GM15510 (cell line): ENCODE results near the gene TDRD10.

Source experiments
- POLR2A ChIP-seq: IDR thresholded peaks from 3 replicates; pipeline ENCODE4 v1.6.1; 2011; ENCODE audit warnings: borderline replicate concordance; ENCODE audit not compliant: insufficient read length; ENCODE audit errors: extremely low read depth

Gene TDRD10

GRCh38 chr1:154571244-154571963 is 69.4 kb downstream of the TDRD10 start:
- no peak for TF ChIP-seq POLR2A

- TF ChIP-seq POLR2A = no peak
Observed at GRCh38 chr1:154571964-154572288, 69.9 kb downstream of the TDRD10 start.

GRCh38 chr1:154572468-154573167 is 70.6 kb downstream of the TDRD10 start:
- TF ChIP-seq POLR2A = no peak

DNA sequence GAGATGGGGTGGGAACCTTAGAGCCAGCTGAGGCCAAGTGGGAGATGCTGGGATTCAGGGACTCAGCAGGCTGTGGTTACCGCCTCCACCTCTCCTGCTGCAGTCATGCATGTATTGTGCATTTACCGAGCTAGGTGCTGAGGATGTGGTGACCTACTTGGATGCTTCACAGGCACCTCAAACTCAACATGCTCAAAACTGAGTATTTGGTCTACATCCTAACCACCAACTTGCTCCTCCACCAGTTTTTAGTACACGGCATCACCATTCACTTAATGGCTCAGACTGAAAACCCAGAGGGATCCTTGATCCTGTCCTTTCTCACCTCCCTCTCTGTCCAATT is 71.1 kb downstream of the TDRD10 start:
- TF ChIP-seq POLR2A = no peak

DNA sequence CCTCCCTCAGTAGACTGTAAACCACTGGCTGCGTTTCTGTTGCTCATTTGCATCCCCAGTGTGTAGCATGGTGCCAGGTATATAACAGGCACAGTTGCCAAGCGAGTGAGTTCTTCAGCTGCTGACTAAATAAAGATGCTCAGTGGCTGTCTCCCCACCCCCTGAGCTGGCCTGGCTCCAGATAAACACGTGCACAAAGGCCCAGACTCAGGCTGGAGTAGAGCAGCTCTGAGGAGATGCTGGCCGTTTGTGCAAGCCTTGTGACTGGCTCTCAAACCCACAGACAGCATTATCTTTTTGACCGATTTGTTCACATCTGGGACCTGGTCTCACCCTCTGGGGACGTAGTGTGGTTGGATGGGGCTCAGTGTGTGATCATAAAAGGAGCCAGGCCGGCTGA is 72.7 kb downstream of the TDRD10 start:
- TF ChIP-seq POLR2A = no peak

DNA sequence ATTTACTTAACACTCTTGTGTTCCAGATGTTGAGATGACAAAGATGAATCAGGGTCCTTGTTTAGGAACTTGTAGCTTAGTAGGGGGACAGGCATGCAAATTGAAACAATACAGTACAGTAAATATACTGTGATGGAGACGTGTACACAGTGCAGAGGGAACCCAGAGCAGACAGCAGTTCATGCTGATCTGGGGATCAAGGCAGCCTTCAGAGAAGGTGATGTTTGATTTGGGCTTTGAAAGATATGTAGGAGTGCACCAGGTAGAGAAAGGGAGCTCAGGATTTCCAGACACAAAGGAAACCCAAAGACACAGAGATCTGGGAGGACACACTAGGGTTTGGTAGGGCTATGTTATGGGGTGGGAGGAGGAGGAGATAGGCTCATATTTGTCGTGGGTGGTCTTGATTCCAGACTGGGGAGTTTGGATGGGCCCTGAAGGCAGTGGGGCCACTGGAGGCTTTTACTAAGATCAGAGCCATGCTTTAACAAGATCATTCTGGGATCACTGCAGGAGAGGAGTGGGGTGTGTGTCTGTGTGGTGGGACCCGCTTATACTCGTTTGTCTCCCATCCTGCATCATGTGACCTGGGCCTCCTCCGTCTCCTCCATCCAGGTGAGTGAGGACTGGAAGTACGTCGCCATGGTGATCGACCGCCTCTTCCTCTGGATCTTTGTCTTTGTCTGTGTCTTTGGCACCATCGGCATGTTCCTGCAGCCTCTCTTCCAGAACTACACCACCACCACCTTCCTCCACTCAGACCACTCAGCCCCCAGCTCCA is 73.3 kb downstream of the TDRD10 start:
- TF ChIP-seq POLR2A = no peak

DNA sequence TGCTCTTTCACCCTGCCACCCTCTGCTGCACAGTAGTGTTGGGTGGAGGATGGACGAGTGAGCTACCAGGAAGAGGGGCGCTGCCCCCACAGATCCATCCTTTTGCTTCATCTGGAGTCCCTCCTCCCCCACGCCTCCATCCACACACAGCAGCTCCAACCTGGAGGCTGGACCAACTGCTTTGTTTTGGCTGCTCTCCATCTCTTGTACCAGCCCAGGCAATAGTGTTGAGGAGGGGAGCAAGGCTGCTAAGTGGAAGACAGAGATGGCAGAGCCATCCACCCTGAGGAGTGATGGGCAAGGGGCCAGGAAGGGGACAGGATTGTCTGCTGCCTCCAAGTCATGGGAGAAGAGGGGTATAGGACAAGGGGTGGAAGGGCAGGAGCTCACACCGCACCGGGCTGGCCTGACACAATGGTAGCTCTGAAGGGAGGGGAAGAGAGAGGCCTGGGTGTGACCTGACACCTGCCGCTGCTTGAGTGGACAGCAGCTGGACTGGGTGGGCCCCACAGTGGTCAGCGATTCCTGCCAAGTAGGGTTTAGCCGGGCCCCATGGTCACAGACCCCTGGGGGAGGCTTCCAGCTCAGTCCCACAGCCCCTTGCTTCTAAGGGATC is 74.0 kb downstream of the TDRD10 start:
- TF ChIP-seq POLR2A = no peak

DNA sequence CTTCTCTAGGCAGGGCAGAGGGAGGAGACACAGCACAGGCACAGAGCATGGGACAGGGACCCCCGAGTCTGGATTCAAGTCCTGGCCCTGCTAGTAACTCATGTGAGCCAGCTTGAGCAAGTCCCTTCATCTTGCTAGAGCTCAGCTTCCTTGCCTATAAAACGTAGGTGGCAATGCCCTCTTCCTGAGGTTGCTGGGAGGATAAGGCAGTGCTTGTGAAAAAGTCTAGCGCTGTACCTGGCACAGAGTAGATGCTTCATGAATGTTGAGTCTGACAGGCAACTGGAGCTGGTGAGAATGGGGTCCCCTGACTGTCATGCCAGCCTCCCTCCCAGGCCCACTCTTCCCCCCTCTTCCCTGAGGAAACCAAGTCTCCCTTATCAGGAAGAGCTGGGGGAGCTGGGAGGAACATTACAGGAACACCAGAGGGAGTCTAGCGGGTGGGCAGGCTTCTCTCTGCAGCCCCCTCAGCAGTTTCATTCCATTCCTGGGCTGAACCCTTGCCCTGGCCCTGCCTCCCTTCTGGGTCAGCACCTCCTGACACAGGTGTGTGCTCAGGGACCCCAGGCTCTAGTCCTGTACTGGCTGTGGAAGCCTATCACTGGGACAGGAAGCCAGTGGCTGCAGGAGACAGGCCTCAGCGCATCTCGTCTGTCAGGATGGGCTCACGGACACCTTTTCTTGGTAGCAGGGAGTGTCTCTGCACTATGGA is 75.5 kb downstream of the TDRD10 start:
- no peak for TF ChIP-seq POLR2A

DNA sequence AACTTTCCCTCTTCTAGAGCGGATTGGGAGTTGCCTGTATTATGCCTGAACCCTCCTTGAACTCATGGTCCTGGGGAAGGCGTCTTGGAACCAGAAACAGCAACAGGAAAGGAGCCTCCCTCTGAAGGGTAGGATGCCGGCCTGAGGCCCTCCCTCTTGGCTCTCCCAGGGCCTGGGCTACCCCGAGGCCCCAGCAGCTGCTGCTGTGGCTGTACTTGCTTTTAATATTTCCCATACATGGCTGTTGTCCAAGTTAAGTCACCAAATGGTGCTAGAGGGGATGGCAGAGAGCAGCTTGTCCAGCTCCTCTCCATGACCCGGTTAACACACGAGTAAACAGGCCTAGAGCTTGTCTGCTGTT is 76.0 kb downstream of the TDRD10 start:
- no peak for TF ChIP-seq POLR2A

GRCh38 chr1:154579374-154579773 is 77.4 kb downstream of the TDRD10 start:
- peak; percentile 22 for TF ChIP-seq POLR2A

DNA sequence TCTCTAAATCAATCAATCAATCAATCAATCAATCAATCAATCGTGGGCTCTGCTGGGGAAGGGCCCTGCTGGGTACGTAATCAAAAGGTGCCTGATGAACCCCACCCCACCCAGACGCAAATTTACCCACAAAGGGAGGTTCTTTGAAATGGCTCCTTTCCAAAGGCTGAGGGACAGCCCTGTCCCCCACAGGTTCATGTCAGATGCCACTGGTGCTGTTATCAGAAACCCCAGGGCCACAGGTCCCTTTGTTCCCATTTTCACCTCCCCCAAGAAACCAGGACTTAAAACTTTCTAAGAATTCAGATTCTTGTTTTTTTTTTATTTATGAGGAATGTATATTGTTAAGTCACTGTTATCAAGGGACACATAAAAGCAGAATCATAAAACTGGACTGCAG is 79.7 kb downstream of the TDRD10 start:
- no peak for TF ChIP-seq POLR2A

DNA sequence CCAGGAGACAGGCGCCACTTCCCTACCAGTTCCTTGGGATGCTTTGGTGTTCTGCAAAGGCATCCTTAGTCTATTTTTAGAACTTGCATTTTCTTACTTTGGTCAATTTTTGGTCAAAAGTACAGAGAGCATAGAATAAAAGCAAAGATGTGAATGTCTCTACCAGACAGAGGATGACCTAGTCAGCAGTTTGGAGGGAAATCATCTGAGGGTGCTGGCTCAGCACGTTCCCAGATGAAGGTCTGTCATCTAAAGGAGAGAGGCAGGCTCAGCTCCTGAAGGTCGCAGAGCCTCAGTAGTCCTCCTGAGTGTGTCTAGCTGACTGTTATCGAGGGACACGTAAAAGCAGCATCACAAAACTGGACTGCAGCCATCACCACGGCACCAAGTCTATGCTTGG is 80.9 kb downstream of the TDRD10 start:
- TF ChIP-seq POLR2A = no peak

DNA sequence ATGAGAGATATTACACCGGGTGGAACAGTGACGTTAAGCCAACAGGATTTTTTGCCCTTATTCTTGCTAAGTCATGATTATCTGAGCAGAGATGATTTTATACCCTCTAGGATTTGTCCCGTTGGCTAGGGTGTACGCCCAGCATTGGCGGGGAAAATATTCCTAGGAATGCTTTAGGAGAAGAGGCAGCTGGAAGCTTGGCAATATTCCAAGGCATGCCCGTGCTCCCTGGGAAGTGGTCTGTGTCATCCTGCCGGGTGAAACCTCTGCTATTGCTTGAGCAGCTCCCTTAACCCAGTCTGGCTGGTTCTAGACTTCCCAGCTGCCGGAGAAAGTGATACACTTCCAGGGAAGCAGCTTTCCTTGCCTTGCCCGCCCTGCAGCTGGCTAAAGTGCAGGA is 81.8 kb downstream of the TDRD10 start:
- TF ChIP-seq POLR2A = no peak

GRCh38 chr1:154584267-154584994 is 82.4 kb downstream of the TDRD10 start:
- no peak for TF ChIP-seq POLR2A
